ENCODE results near the gene SECISBP2.
"Not testable (repeated sequence)": the region's sequence is repeated elsewhere in the genome, so short reads cannot be mapped to it uniquely, and the experiment has no call there.

SECISBP2 gene

DNA sequence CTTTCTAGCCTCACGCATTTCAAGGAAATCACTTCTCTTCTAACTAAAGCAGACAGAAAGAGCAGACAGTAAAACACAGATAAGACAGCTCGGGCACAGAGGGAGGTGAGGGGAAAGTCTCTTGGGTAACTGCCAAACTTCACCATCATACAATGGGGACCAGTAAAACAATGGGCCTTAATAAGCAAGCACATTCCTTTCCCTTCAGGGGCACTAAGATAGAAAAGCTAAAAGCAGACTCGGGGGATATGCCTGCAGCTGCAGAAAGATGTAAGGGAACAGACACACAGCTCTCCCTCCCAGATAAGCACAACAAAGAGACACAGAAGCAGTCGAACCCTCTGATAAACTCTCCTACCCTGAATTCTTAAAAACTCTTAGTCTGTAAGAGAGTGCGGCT is 22.9 kb upstream of the SECISBP2 start:
- no peak for TF ChIP-seq ZFX (IDR thresholded peaks at IDR 0.05; ENCODE audit: borderline replicate concordance)
- TF ChIP-seq, protein P1, sequence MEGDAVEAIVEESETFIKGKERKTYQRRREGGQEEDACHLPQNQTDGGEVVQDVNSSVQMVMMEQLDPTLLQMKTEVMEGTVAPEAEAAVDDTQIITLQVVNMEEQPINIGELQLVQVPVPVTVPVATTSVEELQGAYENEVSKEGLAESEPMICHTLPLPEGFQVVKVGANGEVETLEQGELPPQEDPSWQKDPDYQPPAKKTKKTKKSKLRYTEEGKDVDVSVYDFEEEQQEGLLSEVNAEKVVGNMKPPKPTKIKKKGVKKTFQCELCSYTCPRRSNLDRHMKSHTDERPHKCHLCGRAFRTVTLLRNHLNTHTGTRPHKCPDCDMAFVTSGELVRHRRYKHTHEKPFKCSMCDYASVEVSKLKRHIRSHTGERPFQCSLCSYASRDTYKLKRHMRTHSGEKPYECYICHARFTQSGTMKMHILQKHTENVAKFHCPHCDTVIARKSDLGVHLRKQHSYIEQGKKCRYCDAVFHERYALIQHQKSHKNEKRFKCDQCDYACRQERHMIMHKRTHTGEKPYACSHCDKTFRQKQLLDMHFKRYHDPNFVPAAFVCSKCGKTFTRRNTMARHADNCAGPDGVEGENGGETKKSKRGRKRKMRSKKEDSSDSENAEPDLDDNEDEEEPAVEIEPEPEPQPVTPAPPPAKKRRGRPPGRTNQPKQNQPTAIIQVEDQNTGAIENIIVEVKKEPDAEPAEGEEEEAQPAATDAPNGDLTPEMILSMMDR (IDR thresholded peaks at IDR 0.05) = no peak
- H3K27ac ChIP-seq = no peak overlapping the region

DNA sequence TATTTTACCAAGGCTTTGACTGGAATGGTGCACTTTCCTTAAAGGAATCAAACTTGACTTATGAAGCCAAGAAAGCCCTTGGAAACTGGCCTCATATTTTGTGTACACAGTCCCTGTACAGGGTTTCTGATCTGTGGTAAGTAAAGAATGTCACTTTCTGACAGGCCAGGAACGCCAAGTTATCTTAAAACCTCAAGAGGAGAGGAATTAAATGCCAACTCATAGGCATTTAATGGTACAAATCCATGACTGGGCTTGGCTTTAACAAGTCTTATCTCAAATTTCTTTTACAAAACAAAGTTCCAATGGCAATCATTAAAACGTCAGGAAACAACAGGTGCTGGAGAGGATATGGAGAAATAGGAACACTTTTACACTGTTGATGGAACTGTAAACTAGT is 16.3 kb upstream of the SECISBP2 start:
- H3K27ac ChIP-seq = not testable (repeated sequence)

DNA sequence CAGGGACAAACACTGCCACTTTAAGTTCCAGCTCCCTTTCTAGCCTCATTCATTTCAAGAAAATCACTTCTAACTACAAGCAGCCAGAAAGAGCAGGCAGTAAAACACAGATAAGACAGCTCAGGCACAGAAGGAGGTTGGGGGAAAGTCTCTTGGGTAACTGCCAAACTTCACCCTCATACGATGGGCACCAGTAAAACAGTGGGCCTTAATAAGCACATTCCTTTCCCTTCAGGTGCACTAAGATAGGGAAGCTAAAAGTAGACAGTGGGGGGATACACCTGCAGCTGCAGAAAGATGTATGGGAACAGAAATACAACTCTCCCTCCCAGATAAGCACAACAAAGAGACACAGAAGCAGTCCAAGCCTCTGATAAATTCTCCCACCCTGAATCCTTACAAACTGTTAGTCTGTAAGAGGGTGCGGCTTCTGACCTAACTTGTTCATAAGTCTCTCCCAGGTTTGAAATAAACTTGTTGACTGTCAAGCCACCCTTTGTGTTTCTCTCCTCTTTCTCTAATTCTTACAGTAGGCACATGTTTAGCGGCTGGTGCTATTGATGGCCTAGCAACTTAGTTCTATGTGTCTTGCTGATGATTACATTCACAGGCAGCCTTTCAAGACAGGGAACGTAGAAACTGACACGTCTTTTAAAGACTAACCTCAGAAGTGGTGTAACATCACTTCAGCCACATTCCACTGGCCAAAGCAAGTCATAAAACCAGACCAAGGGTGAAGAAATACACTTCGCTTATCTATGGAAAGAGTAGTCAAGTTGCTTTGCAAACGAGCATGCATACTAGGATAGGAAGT is 14.1 kb upstream of the SECISBP2 start:
- H3K27ac ChIP-seq = no peak overlapping the region

DNA sequence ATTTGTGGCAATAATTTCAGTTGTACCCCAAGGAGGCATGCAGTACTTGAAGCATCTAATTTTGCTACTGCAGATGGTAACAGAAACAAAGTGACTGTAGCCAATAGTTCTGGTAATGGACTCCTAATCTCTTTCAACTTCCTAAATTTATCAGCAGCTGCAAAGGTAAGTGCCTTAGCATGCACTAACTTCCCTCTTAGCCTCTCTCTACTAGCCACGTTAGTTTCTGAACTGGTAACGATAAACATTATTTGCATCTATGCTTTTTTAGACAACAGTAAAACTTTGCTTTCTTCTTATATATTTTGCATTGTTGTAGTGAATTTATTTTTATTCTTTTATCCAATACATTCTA is 13.5 kb upstream of the SECISBP2 start:
- no peak overlapping the region for H3K27ac ChIP-seq
- no peak for TF ChIP-seq ZFX (IDR thresholded peaks at IDR 0.05; ENCODE audit: borderline replicate concordance)
- TF ChIP-seq, protein P1 (IDR thresholded peaks at IDR 0.05) = no peak

More for the DNA sequence above, 14.1 kb upstream of the SECISBP2 start:
- TF ChIP-seq ZFX (IDR thresholded peaks at IDR 0.05; ENCODE audit: borderline replicate concordance) = no peak
- TF ChIP-seq, protein P1 (IDR thresholded peaks at IDR 0.05) = no peak

DNA sequence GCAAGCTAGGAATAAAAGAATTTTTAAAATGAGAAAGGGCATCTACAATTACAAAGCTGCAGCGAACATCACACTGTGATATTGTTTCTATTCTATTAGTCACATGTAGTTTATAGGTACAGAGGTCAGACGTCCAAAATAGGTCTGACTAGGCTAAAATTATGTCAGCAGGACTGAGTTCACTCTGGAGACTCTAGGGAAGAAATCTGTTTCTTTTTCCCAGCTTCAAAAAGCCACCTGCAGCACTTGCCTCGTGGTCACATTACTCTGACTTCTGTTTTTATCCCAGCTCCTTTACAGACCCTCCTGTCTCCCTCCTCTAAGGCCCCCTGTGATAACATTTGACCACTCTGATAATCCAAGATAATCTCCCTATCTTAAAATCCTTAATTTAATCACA is 12.4 kb upstream of the SECISBP2 start:
- H3K27ac ChIP-seq = no peak overlapping the region
- no peak for TF ChIP-seq ZFX (IDR thresholded peaks at IDR 0.05; ENCODE audit: borderline replicate concordance)
- TF ChIP-seq, protein P1 (IDR thresholded peaks at IDR 0.05) = no peak

DNA sequence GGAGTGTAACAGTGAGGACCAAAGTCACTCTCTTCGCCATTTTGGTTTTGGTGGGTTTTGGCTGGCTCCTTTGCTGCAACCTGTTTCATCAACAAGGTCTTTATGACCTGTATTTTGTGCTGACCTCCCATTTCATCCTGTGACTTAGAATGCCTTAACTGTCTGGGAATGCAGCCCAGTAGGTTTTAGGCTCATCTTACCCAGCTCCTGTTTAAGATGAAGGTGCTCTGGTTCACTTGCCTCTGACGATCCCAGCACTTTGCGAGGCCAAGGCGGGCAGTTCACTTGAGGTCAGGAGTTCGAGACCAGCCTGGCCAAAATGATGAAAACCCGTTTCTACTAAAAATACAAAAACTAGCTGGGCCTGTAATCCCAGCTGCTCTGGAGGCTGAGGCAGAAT is 9.1 kb upstream of the SECISBP2 start:
- TF ChIP-seq, protein P1 (IDR thresholded peaks at IDR 0.05) = no peak
- TF ChIP-seq ZFX (IDR thresholded peaks at IDR 0.05; ENCODE audit: borderline replicate concordance) = no peak
- peak overlapping the region; percentile 97; the same call in 1 of the 2 replicates for H3K27ac ChIP-seq

DNA sequence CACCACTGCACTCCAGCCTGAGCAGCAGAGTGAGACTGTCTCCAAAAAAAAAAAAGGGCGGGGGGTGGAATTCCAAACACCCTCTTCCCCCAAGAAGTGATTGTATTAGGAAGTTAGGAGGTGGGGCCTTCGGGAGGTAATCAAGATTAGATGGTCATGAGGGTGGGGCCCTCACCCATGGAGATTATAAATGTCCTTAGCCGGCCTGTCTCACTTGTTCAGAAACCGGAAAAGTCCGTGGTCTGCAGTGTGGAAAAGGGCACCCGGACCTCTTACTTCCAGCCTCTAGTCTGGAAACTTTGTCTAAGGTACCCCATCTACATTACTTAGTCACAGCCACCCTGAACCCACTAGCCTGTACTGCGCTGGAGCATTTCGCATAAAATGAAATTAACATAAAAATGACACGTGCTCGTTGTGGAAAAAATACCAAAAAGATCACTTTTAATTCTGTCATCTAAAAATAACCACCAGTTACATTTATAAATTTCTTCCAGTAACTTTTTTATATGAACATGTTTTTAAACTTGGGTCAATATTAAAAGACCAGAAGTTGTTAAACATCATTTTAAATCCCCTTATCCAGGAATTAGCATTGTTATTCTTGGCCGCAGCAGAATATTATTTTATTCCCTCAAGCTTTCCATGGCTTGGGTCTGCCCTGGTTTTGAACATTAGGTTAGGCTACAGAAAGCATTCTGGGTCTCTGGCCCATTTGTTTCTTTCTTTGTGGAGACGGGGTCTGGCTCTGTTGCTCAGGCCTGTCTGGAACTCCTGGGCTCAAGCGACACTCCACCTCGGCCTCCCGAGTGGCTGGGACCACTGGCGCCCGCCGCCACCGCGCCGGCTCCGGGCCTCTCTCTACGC is 8.5 kb upstream of the SECISBP2 start:
- TF ChIP-seq, protein P1 (IDR thresholded peaks at IDR 0.05) = no peak
- no peak for TF ChIP-seq ZFX (IDR thresholded peaks at IDR 0.05; ENCODE audit: borderline replicate concordance)
- H3K27ac ChIP-seq = peak overlapping the region; percentile 97
